Activated naive CD8-positive, alpha-beta T cell treated with anti-CD3 and anti-CD28 coated beads, Interleukin-2, amount 10 ng/mL, durations not matched to agents 7 days and 5 days (primary cell): ENCODE results near the gene PRR3. TPM values are rescaled to one million over a fixed set of nuclear protein-coding genes. Genes with fewer than 3 reads are reported as not detected.

Experiments used
- ATAC-seq: fragments of 150-1000 bp; cut with Tn5 transposase; one replicate; pipeline ENCODE4 v1.10.0; 2021; ENCODE audit warnings: low read depth, moderate library complexity
- POLR2A ChIA-PET: fragments of 350-600 bp; sonication (Branson Sonifier 250); formaldehyde crosslinking; loops from one replicate; lab custom pipeline; 2021; ENCODE audit warnings: antibody characterized with exemption; lab: Charles Lee
- DNase-seq: peaks from one replicate; pipeline ENCODE4 v3.0.0; 2021
- H3K27ac Mint-ChIP-seq: one replicate; pipeline ENCODE4 v1.8.0; 2022; ENCODE audit warnings: mild to moderate bottlenecking, mixed read lengths
- H3K27me3 Mint-ChIP-seq: one replicate; pipeline ENCODE4 v1.8.0; 2022; ENCODE audit warnings: mild to moderate bottlenecking, moderate library complexity, mixed read lengths
- H3K36me3 Mint-ChIP-seq: one replicate; pipeline ENCODE4 v1.8.0; 2021; ENCODE audit warnings: mild to moderate bottlenecking, mixed read lengths
- H3K4me1 Mint-ChIP-seq: one replicate; pipeline ENCODE4 v1.8.0; 2021; ENCODE audit warnings: mixed read lengths
- H3K4me3 Mint-ChIP-seq: one replicate; pipeline ENCODE4 v1.8.0; 2022; ENCODE audit warnings: mild to moderate bottlenecking, moderate library complexity, mixed read lengths
- H3K9me3 Mint-ChIP-seq: one replicate; pipeline ENCODE4 v1.8.0; 2021; ENCODE audit warnings: mixed read lengths
- total RNA-seq, 2 experiments: library from RNA; stranded (reverse); gene quantifications; one replicate each; pipeline ENCODE4 v1.2.3, GENCODE V29; 2021

PRR3 gene
- total RNA-seq, 2 experiments from 2014 or later, result 19.9 to 22.5 TPM

DNA sequence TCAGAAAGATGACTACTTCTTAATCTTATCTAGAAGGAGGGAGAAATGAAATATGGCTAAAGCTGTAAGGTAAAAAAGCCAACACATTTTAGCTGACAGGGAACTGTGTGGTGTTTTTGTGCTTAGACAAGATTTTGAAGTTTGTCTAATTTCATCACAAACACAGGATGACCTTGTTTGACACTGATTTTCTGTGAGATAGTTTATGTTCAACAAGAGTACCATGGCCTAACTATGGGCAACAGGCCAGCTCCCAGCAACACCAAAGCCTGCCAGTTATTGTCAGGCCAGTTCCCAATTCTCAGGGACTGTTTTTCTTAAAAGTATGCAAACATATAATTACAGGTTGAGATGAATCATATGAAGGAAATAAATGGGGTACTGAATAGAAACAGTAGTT lies 8.7 kb downstream of the PRR3 start:
- H3K4me3 Mint-ChIP-seq, result no peak overlapping the region
- H3K4me1 Mint-ChIP-seq, result peaks cover 14% of the 10 kb centered on the region

DNA sequence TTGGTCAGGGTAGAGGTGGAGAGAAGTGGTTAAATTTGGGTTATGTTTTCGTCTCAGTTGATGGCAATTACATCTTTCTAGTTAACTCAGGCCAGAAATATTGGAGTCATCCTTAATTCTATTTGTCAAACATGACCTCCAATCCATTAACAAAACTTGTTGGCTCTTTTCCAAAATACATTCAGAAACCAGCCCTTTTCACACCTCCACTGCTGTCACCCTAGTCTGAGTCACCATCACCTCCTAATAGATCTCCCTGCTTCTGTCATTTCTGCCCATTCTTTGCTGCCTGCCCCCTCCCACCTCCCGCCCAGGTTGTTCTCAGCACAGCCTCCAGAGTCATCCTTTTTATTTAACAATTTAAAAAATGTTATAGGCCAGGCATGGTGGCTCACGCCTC lies 11.2 kb downstream of the PRR3 start:
- Mint-ChIP-seq H3K9me3 (no peaks in the 10 kb centered on the region), H3K4me3 (no peak overlapping the region), H3K36me3 (peaks cover 7% of the 10 kb centered on the region), H3K27me3 (peaks cover 2% of the 10 kb centered on the region), H3K4me1 (peaks cover 34% of the 10 kb centered on the region), H3K27ac (no peak overlapping the region)
- DNase-seq (no peak), ATAC-seq (no peak)
- POLR2A ChIA-PET, result interaction anchor here (2.8 kb wide), 1 partner anchor 11 kb away, joined by 15 read pairs; the partner anchor contains the start of gene PRR3

More for the DNA sequence above, 8.7 kb downstream of the PRR3 start:
- ATAC-seq, result no peak
- POLR2A ChIA-PET, result interaction anchor here (0.7 to 2.8 kb wide), 2 partner anchors 8 to 9 kb away, joined by 3 to 15 read pairs; partner anchors contain the start of gene PRR3
- H3K27ac Mint-ChIP-seq, result no peak overlapping the region
- peaks cover 2% of the 10 kb centered on the region for H3K27me3 Mint-ChIP-seq
- no peak for DNase-seq
- H3K9me3 Mint-ChIP-seq, result no peaks in the 10 kb centered on the region
- peaks cover 8% of the 10 kb centered on the region for H3K36me3 Mint-ChIP-seq

GRCh38 chr6:30570263-30570662 lies 13.2 kb downstream of the PRR3 start:
- peaks cover 9% of the 10 kb centered on the region for H3K36me3 Mint-ChIP-seq
- no peak for ATAC-seq
- POLR2A ChIA-PET, result interaction anchor here (1.1 to 2.5 kb wide), 9 partner anchors 13 to 244 kb away, joined by 3 to 29 read pairs (median 5); partner anchors contain the start of genes MRPS18B, PPP1R10 and PRR3
- no peaks in the 10 kb centered on the region for H3K9me3 Mint-ChIP-seq
- H3K4me3 Mint-ChIP-seq, result peak overlapping the region; percentile 98
- H3K27me3 Mint-ChIP-seq, result peaks cover 2% of the 10 kb centered on the region
- peak overlapping the region; percentile 58 for H3K27ac Mint-ChIP-seq
- no peak for DNase-seq
- peaks cover 48% of the 10 kb centered on the region for H3K4me1 Mint-ChIP-seq

- POLR2A ChIA-PET, result interaction anchor here (0.9 to 2.5 kb wide), 17 partner anchors 13 to 245 kb away, joined by 3 to 29 read pairs (median 4); partner anchors contain the start of genes DHX16, MDC1, MRPS18B and PPP1R10
These were observed 13.6 kb downstream of the PRR3 start for GRCh38 chr6:30570740-30571074.

GRCh38 chr6:30571075-30571761 lies 14.1 kb downstream of the PRR3 start, which contains the start of gene ABCF1:
Gene ABCF1 (plus strand): TSS chr6:30571442. CDS start chr6:30571488, 46 bp downstream.
- POLR2A ChIA-PET, result interaction anchor here (0.9 to 2.5 kb wide), 17 partner anchors 14 to 245 kb away, joined by 3 to 29 read pairs (median 4); partner anchors contain the start of genes DHX16, MDC1, MRPS18B and PPP1R10
- Mint-ChIP-seq H3K9me3 (no peaks in the 10 kb centered on the region), H3K27ac (peak within 1 kb of the TSS; percentile 96), H3K36me3 (peaks cover 9% of the 10 kb centered on the region), H3K4me1 (peaks cover 46% of the 10 kb centered on the region), H3K4me3 (peak within 1 kb of the TSS; percentile 98), H3K27me3 (peaks cover 2% of the 10 kb centered on the region)
- ATAC-seq (peak; percentile 91), DNase-seq (peak; percentile 100)

More at GRCh38 chr6:30570740-30571074, 13.6 kb downstream of the PRR3 start:
- H3K9me3 Mint-ChIP-seq, result no peaks in the 10 kb centered on the region
- peak; percentile 9 for ATAC-seq
- no peak for DNase-seq
- peaks cover 2% of the 10 kb centered on the region for H3K27me3 Mint-ChIP-seq
- peak overlapping the region; percentile 98 for H3K4me3 Mint-ChIP-seq
- peaks cover 46% of the 10 kb centered on the region for H3K4me1 Mint-ChIP-seq
- peak overlapping the region; percentile 96 for H3K27ac Mint-ChIP-seq
- H3K36me3 Mint-ChIP-seq, result peaks cover 9% of the 10 kb centered on the region

DNA sequence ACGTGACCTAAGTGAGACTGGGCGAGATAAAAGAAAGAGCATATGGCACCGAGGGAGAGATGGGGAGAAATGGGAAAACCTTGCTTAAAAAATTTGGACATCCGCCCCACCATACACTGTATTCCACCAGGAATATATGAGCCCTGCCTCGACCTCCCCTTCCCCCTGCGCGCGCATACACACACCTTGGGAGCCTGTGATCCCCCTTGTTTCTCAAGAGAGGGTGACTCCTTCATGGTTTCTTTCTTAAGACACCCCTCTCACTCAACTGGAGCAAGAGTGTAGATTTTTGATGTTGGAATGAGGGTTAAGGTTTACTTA lies 14.6 kb downstream of the PRR3 start:
- H3K4me3 Mint-ChIP-seq, result peak overlapping the region; percentile 98
- H3K27me3 Mint-ChIP-seq, result peaks cover 2% of the 10 kb centered on the region
- no peak for ATAC-seq
- no peak for DNase-seq
- peaks cover 50% of the 10 kb centered on the region for H3K4me1 Mint-ChIP-seq
- H3K27ac Mint-ChIP-seq, result peak overlapping the region; percentile 96
- H3K36me3 Mint-ChIP-seq, result peaks cover 11% of the 10 kb centered on the region
- no peaks in the 10 kb centered on the region for H3K9me3 Mint-ChIP-seq
- POLR2A ChIA-PET, result interaction anchor here (0.9 to 2.5 kb wide), 15 partner anchors 14 to 246 kb away, joined by 3 to 29 read pairs (median 4); partner anchors contain the start of genes DHX16, MDC1, MRPS18B and PPP1R10

DNA sequence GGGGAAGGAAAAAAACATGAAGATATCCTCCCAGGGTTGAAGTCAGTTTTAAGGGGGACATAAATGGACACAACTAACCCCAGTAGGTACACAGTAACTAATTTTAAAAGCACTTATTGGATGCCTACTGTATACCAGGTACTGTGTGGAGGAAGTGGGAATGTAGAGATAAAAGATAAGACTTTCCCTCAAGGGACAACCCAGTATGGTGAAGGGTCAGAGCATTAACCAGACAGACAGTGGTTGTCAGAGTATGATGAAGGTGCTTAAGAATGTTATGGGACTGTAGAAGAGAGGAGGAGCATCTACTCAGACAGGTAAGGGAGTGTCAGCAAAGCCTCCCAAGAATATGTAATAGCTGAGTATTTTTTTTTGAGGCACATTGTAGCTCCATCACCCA lies 15.1 kb downstream of the PRR3 start:
- Mint-ChIP-seq H3K27ac (peak overlapping the region; percentile 96), H3K4me3 (peak overlapping the region; percentile 98), H3K27me3 (peaks cover 2% of the 10 kb centered on the region), H3K9me3 (no peaks in the 10 kb centered on the region), H3K4me1 (peaks cover 52% of the 10 kb centered on the region), H3K36me3 (peaks cover 15% of the 10 kb centered on the region)
- DNase-seq, result no peak
- POLR2A ChIA-PET, result no interaction called here
- no peak for ATAC-seq

DNA sequence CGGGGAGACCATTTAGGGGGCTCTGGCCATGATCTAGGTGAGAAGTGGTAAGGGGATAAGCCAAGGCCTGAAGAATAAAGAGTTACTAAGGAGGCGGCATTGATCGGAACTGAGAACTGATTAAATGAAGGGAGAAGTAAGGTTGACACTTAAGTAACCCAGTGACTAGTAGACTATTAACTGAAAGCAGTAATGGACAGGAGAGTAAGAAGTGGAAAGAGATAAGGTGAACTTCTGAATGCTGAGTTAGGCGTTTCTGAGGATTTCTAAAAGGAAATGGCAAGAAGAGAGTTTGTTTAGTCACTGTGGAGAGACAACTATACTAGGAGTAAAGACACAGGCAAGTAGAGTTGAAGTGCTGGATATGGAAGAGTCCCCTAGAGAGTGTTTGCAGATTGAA lies 16.0 kb downstream of the PRR3 start:
- H3K4me1 Mint-ChIP-seq, result peaks cover 52% of the 10 kb centered on the region
- H3K36me3 Mint-ChIP-seq, result peaks cover 18% of the 10 kb centered on the region
- H3K27me3 Mint-ChIP-seq, result peaks cover 2% of the 10 kb centered on the region
- H3K4me3 Mint-ChIP-seq, result peak overlapping the region; percentile 98
- no peaks in the 10 kb centered on the region for H3K9me3 Mint-ChIP-seq
- POLR2A ChIA-PET, result no interaction called here
- no peak for ATAC-seq
- no peak for DNase-seq
- peak overlapping the region; percentile 27 for H3K27ac Mint-ChIP-seq

GRCh38 chr6:30578051-30578450 lies 21.0 kb downstream of the PRR3 start:
- Mint-ChIP-seq H3K27ac (no peak overlapping the region), H3K36me3 (peaks cover 42% of the 10 kb centered on the region), H3K4me3 (no peak overlapping the region), H3K9me3 (no peaks in the 10 kb centered on the region), H3K27me3 (no peaks in the 10 kb centered on the region), H3K4me1 (peaks cover 22% of the 10 kb centered on the region)
- DNase-seq, result no peak
- ATAC-seq, result no peak
- POLR2A ChIA-PET, result interaction anchor here (1.0 kb wide), 2 partner anchors 11 to 13 kb away, joined by 3 read pairs; no protein-coding TSS in a partner anchor

DNA sequence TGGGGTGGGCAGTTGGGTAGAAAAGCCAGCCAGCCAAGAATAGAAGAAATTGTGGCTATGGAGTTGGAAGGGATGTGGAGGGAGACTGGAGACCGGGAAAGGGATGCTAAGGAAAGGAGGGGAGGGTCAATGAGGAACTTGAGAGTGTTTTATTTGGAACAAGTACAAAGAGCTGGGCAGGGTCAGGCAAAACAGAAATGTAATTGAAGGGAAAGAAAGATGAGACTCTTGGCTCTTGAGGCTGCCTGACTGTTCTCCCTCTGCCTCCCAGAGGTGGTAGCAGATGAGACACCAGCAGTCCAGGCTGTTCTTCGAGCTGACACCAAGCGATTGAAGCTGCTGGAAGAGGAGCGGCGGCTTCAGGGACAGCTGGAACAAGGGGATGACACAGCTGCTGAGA lies 26.8 kb downstream of the PRR3 start:
- POLR2A ChIA-PET, result interaction anchor here (0.9 kb wide), 1 partner anchor 10 kb away, joined by 5 read pairs; no protein-coding TSS in a partner anchor
- peaks cover 1% of the 10 kb centered on the region for H3K4me1 Mint-ChIP-seq
- no peak overlapping the region for H3K4me3 Mint-ChIP-seq
- no peaks in the 10 kb centered on the region for H3K27me3 Mint-ChIP-seq
- H3K27ac Mint-ChIP-seq, result peak overlapping the region; percentile 55
- ATAC-seq, result no peak
- no peaks in the 10 kb centered on the region for H3K9me3 Mint-ChIP-seq
- H3K36me3 Mint-ChIP-seq, result peaks cover 44% of the 10 kb centered on the region
- no peak for DNase-seq

DNA sequence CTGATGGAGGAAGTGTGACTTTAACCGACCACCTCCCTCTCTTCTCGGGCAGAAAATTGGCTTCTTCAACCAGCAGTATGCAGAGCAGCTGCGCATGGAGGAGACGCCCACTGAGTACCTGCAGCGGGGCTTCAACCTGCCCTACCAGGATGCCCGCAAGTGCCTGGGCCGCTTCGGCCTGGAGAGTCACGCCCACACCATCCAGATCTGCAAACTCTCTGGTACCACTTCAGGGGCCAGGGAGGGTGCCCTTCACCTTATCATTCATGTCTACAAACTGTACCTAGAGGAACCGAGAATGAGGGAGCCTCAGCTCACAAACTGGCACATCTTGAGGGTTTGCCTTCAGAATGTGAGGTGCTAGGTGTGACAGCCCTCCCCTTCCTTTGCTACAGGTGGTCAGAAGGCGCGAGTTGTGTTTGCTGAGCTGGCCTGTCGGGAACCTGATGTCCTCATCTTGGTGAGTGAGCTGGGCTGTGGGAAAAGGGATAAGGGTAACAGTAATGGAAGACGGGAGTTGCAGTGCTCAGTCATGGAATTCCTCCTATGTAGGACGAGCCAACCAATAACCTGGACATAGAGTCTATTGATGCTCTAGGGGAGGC lies 32.8 kb downstream of the PRR3 start:
- POLR2A ChIA-PET, result interaction anchor here (0.7 to 1.7 kb wide), 2 partner anchors 11 to 23 kb away, joined by 3 read pairs; no protein-coding TSS in a partner anchor
- ATAC-seq (no peak), DNase-seq (no peak)
- Mint-ChIP-seq H3K4me3 (no peak overlapping the region), H3K9me3 (no peaks in the 10 kb centered on the region), H3K4me1 (peaks cover 10% of the 10 kb centered on the region), H3K27me3 (no peaks in the 10 kb centered on the region), H3K36me3 (peaks cover 36% of the 10 kb centered on the region), H3K27ac (no peak overlapping the region)

DNA sequence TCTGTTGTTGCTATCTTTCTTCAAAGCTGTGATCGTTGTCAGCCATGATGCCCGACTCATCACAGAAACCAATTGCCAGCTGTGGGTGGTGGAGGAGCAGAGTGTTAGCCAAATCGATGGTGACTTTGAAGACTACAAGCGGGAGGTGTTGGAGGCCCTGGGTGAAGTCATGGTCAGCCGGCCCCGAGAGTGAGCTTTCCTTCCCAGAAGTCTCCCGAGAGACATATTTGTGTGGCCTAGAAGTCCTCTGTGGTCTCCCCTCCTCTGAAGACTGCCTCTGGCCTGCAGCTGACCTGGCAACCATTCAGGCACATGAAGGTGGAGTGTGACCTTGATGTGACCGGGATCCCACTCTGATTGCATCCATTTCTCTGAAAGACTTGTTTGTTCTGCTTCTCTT lies 33.4 kb downstream of the PRR3 start:
- Mint-ChIP-seq H3K27ac (peak overlapping the region; percentile 62), H3K4me1 (peaks cover 11% of the 10 kb centered on the region), H3K27me3 (no peaks in the 10 kb centered on the region), H3K4me3 (no peak overlapping the region), H3K9me3 (no peaks in the 10 kb centered on the region), H3K36me3 (peaks cover 34% of the 10 kb centered on the region)
- no peak for ATAC-seq
- POLR2A ChIA-PET, result interaction anchor here (0.7 kb wide), 1 partner anchor 10 kb away, joined by 3 read pairs; no protein-coding TSS in a partner anchor
- no peak for DNase-seq

GRCh38 chr6:30591008-30591407 lies 33.9 kb downstream of the PRR3 start:
- Mint-ChIP-seq H3K9me3 (no peaks in the 10 kb centered on the region), H3K36me3 (peaks cover 32% of the 10 kb centered on the region), H3K4me3 (no peak overlapping the region), H3K27ac (peak overlapping the region; percentile 62), H3K27me3 (no peaks in the 10 kb centered on the region), H3K4me1 (peaks cover 11% of the 10 kb centered on the region)
- no peak for ATAC-seq
- no peak for DNase-seq
- POLR2A ChIA-PET, result interaction anchor here (0.6 to 0.7 kb wide), 2 partner anchors 8 to 109 kb away, joined by 3 to 9 read pairs; no protein-coding TSS in a partner anchor
